Hematopoietic multipotent progenitor cell (in vitro differentiated cells): ENCODE measurements around the gene OR10A3. TPM values are rescaled to one million over a fixed set of nuclear protein-coding genes. Genes with fewer than 3 reads are reported as not detected.

ENCODE experiments used
- DNase-seq, 3 donors: peaks; one replicate each; pipeline ENCODE4 v3.0.0-alpha.2; 2011 to 2015; ENCODE audit warnings: low read depth in 2 of 3, low spot score in 2 of 3
- total RNA-seq: library from RNA; depleted of rRNA; stranded (reverse); fragments of >200 nt; gene quantifications from one replicate; pipeline ENCODE4 v1.2.3, GENCODE V29; 2012

The OR10A3 gene
- total RNA-seq, 1 donor: under 0.01 TPM

GRCh38 chr11:7944123-7944522 lies 2.6 kb upstream of the OR10A3 start:
- DNase-seq: no peak

GRCh38 chr11:7941146-7941545 lies 362 bp downstream of the OR10A3 start:
- DNase-seq: no peak

GRCh38 chr11:7936615-7937014 lies 4.9 kb downstream of the OR10A3 start:
- DNase-seq: peak in 1 of 3 donors; percentile 8

- DNase-seq: no peak
These were observed 10.3 kb downstream of the OR10A3 start, which contains the start of gene OR10A6 for GRCh38 chr11:7931168-7931567. Gene OR10A6, minus strand, starts transcription at chr11:7931268. Its CDS starts 2,606 bp downstream, at chr11:7928662.

- DNase-seq: no peak
These were observed 13.9 kb downstream of the OR10A3 start for GRCh38 chr11:7927635-7928034.

GRCh38 chr11:7924536-7924935 lies 17.0 kb downstream of the OR10A3 start:
- DNase-seq: no peak

GRCh38 chr11:7918141-7918540 lies 23.4 kb downstream of the OR10A3 start:
- DNase-seq: no peak

- DNase-seq: no peak
These were observed 30.5 kb downstream of the OR10A3 start for GRCh38 chr11:7911011-7911410.

- no peak for DNase-seq
These were observed 31.2 kb downstream of the OR10A3 start for GRCh38 chr11:7910286-7910788.

GRCh38 chr11:7909585-7910285 lies 31.8 kb downstream of the OR10A3 start:
- DNase-seq: no peak

GRCh38 chr11:7907121-7907520 lies 34.4 kb downstream of the OR10A3 start:
- no peak for DNase-seq

GRCh38 chr11:7906481-7906880 lies 35.0 kb downstream of the OR10A3 start:
- DNase-seq: no peak

- DNase-seq: no peak
These were observed 35.5 kb downstream of the OR10A3 start for GRCh38 chr11:7905961-7906429.

GRCh38 chr11:7905549-7905948 lies 36.0 kb downstream of the OR10A3 start:
- DNase-seq: no peak

- DNase-seq: no peak
These were observed 36.6 kb downstream of the OR10A3 start for GRCh38 chr11:7904917-7905316.

GRCh38 chr11:7903940-7904339 lies 37.6 kb downstream of the OR10A3 start:
- no peak for DNase-seq

- no peak for DNase-seq
These were observed 40.1 kb downstream of the OR10A3 start for GRCh38 chr11:7901319-7901854.

- DNase-seq: no peak
These were observed 40.8 kb downstream of the OR10A3 start for GRCh38 chr11:7900686-7901085.

GRCh38 chr11:7899418-7899817 lies 42.1 kb downstream of the OR10A3 start:
- DNase-seq: no peak

GRCh38 chr11:7898666-7899283 lies 42.7 kb downstream of the OR10A3 start:
- no peak for DNase-seq

- no peak for DNase-seq
These were observed 45.3 kb downstream of the OR10A3 start for GRCh38 chr11:7896009-7896785.
